ENCODE measurements around the gene ZBTB22. TPM values are rescaled to one million over a fixed set of nuclear protein-coding genes. Genes with fewer than 3 reads are reported as not detected.
A peak's percentile ranks its signal among the peaks of the same experiment; 100 is the strongest.
"Not testable (repeated sequence)": the region's sequence is repeated elsewhere in the genome, so short reads cannot be mapped to it uniquely, and the experiment has no call there.

Gene ZBTB22
- 27.3 and 28.1 TPM in 2 replicates for total RNA-seq
- long read RNA-seq = 0 reads

GRCh38 chr6:33317669-33318425 is at the start of gene ZBTB22:
Gene ZBTB22 (minus strand): TSS chr6:33317744. CDS start chr6:33316916, 828 bp downstream.
- TF ChIP-seq CTCF (IDR thresholded peaks at IDR 0.05; ENCODE audit: unreplicated experiment) = no peak
- Mint-ChIP-seq H3K4me1 (ENCODE audit: low read depth) (peaks cover 44% of the 10 kb centered on the region), H3K4me3 (ENCODE audit: low read depth) (peak within 1 kb of the TSS; percentile 97), H3K9me3 (ENCODE audit: low read depth) (no peaks in the 10 kb centered on the region), H3K27ac (peak within 1 kb of the TSS; percentile 98), H3K36me3 (ENCODE audit: insufficient read depth) (peaks cover 26% of the 10 kb centered on the region), H3K27me3 (no peaks in the 10 kb centered on the region)
- DNase-seq (ENCODE audit: low spot score, unreplicated experiment) = peak; percentile 93

- Mint-ChIP-seq H3K9me3 (ENCODE audit: low read depth) (peaks cover 4% of the 10 kb centered on the region), H3K4me3 (ENCODE audit: low read depth) (no peak overlapping the region), H3K27me3 (no peaks in the 10 kb centered on the region), H3K36me3 (ENCODE audit: insufficient read depth) (no peaks in the 10 kb centered on the region), H3K27ac (no peak overlapping the region), H3K4me1 (ENCODE audit: low read depth) (peaks cover 10% of the 10 kb centered on the region)
- no peak for TF ChIP-seq CTCF (IDR thresholded peaks at IDR 0.05; ENCODE audit: unreplicated experiment)
- no peak for DNase-seq (ENCODE audit: low spot score, unreplicated experiment)
Measured at GRCh38 chr6:33367009-33367714, 49.6 kb upstream of the ZBTB22 start.

- Mint-ChIP-seq H3K27ac (peak overlapping the region; percentile 64), H3K4me1 (ENCODE audit: low read depth) (peaks cover 18% of the 10 kb centered on the region)
- not testable (repeated sequence) for H3K36me3 Mint-ChIP-seq (ENCODE audit: insufficient read depth); H3K9me3 Mint-ChIP-seq (ENCODE audit: low read depth); H3K4me3 Mint-ChIP-seq (ENCODE audit: low read depth); DNase-seq (ENCODE audit: low spot score, unreplicated experiment); H3K27me3 Mint-ChIP-seq
- TF ChIP-seq CTCF (IDR thresholded peaks at IDR 0.05; ENCODE audit: unreplicated experiment) = peak; percentile 16
Measured at GRCh38 chr6:33365206-33365971, 47.8 kb upstream of the ZBTB22 start.

GRCh38 chr6:33364475-33365205 is 47.1 kb upstream of the ZBTB22 start:
- H3K36me3 Mint-ChIP-seq (ENCODE audit: insufficient read depth); H3K9me3 Mint-ChIP-seq (ENCODE audit: low read depth); DNase-seq (ENCODE audit: low spot score, unreplicated experiment); H3K27me3 Mint-ChIP-seq: not testable (repeated sequence)
- peak overlapping the region; percentile 79 for H3K27ac Mint-ChIP-seq
- H3K4me1 Mint-ChIP-seq (ENCODE audit: low read depth) = peaks cover 18% of the 10 kb centered on the region
- H3K4me3 Mint-ChIP-seq (ENCODE audit: low read depth) = peak overlapping the region; percentile 38

GRCh38 chr6:33363486-33363885 is 45.9 kb upstream of the ZBTB22 start:
- H3K27ac Mint-ChIP-seq; H3K27me3 Mint-ChIP-seq; H3K36me3 Mint-ChIP-seq (ENCODE audit: insufficient read depth); H3K9me3 Mint-ChIP-seq (ENCODE audit: low read depth); DNase-seq (ENCODE audit: low spot score, unreplicated experiment); H3K4me3 Mint-ChIP-seq (ENCODE audit: low read depth): not testable (repeated sequence)
- H3K4me1 Mint-ChIP-seq (ENCODE audit: low read depth) = peaks cover 18% of the 10 kb centered on the region

All from progenitor cell of endocrine pancreas (in vitro differentiated cells).